Ramos (cell line): ENCODE data around the gene BHLHE23.
"Not testable (repeated sequence)": the region's sequence is repeated elsewhere in the genome, so short reads cannot be mapped to it uniquely, and the experiment has no call there.

Experiments used
- in situ Hi-C: fragments of 300-500 bp; cut with MboI; formaldehyde crosslinking; loops from one replicate; pipeline ENCODE4 v1.14.3; 2022; ENCODE audit warnings: low sequenced_read_pairs; ENCODE audit not compliant: unreplicated experiment

The BHLHE23 gene

GRCh38 chr20:63044204-63044600 is 37.4 kb upstream of the BHLHE23 start:
- in situ Hi-C loops: no loop called here

GRCh38 chr20:63043348-63044203 is 36.8 kb upstream of the BHLHE23 start:
- in situ Hi-C loops: no loop called here

GRCh38 chr20:63042448-63043071 is 35.8 kb upstream of the BHLHE23 start:
- in situ Hi-C loops: no loop called here

- in situ Hi-C loops: no loop called here
These were observed 35.0 kb upstream of the BHLHE23 start for GRCh38 chr20:63041776-63042175.

- in situ Hi-C loops: no loop called here
These were observed 31.0 kb upstream of the BHLHE23 start for GRCh38 chr20:63037669-63038268.

- in situ Hi-C loops: no loop called here
These were observed 29.5 kb upstream of the BHLHE23 start for GRCh38 chr20:63036291-63036690.

- in situ Hi-C loops: no loop called here
These were observed 28.9 kb upstream of the BHLHE23 start for GRCh38 chr20:63035603-63036185.

- in situ Hi-C loops: not testable (repeated sequence)
These were observed 28.2 kb upstream of the BHLHE23 start for GRCh38 chr20:63034710-63035602.

GRCh38 chr20:63033794-63034709 is 27.3 kb upstream of the BHLHE23 start:
- in situ Hi-C loops: no loop called here

GRCh38 chr20:63032861-63033793 is 26.4 kb upstream of the BHLHE23 start:
- in situ Hi-C loops: no loop called here

GRCh38 chr20:63032026-63032800 is 25.4 kb upstream of the BHLHE23 start:
- in situ Hi-C loops: no loop called here

- in situ Hi-C loops: no loop called here
These were observed 24.7 kb upstream of the BHLHE23 start for GRCh38 chr20:63031251-63032014.

- in situ Hi-C loops: no loop called here
These were observed 22.8 kb upstream of the BHLHE23 start for GRCh38 chr20:63029358-63030121.

- in situ Hi-C loops: no loop called here
These were observed 21.7 kb upstream of the BHLHE23 start for GRCh38 chr20:63028461-63028921.

- in situ Hi-C loops: no loop called here
These were observed 21.2 kb upstream of the BHLHE23 start for GRCh38 chr20:63027922-63028389.
